Suprapubic skin (tissue), 4 donors: ENCODE data around the gene WDR27.

Experiments used
- CTCF ChIP-seq, 2 donors: fragments of 200-600 bp in 1 of 2; fragments of 450-650 bp in 1 of 2; sonication (generic) in 1 of 2; IDR thresholded peaks; one replicate each; pipeline ENCODE4 v1.5.1; 2016 to 2019; ENCODE audit warnings: antibody characterized with exemption in 2 of 2, mild to moderate bottlenecking in 1 of 2, moderate library complexity in 1 of 2
- POLR2A ChIP-seq, 2 donors: fragments of 450-650 bp; IDR thresholded peaks; one replicate each; pipeline ENCODE4 v1.6.1; 2017; ENCODE audit warnings: antibody characterized with exemption in 2 of 2, mild to moderate bottlenecking in 2 of 2, moderate library complexity in 2 of 2
- POLR2AphosphoS5 ChIP-seq, 3 donors: sonication (generic); formaldehyde crosslinking; IDR thresholded peaks; one replicate each; pipeline ENCODE4 v1.6.1; 2017; ENCODE audit warnings: antibody characterized with exemption in 3 of 3

- no peak for TF ChIP-seq CTCF (IDR thresholded peaks at IDR 0.05)
- no peak for TF ChIP-seq POLR2AphosphoS5 (IDR thresholded peaks at IDR 0.05)
- peak in 1 of 2 donors; percentile 15 for TF ChIP-seq POLR2A (IDR thresholded peaks at IDR 0.05)
Measured at GRCh38 chr6:169723991-169724493, 22.2 kb upstream of the WDR27 start.
